H9 (cell line): ENCODE results near the gene IMPDH1. TPM values are rescaled to one million over a fixed set of nuclear protein-coding genes. Genes with fewer than 3 reads are reported as not detected.

Experiments used
- DNase-seq: peaks from one replicate; pipeline ENCODE4 v3.0.0-alpha.2; 2017
- H2AFZ ChIP-seq: one replicate; pipeline ENCODE4 v1.6.1; 2013; ENCODE audit warnings: mild to moderate bottlenecking, low read length, control low read depth, moderate library complexity
- H2AK5ac ChIP-seq: 2 replicates; pipeline ENCODE4 v1.6.1; 2013; ENCODE audit warnings: low read length, control low read depth, mixed read lengths; ENCODE audit not compliant: insufficient read length
- H2BK120ac ChIP-seq: one replicate; pipeline ENCODE4 v1.6.1; 2013; ENCODE audit warnings: low read depth, mild to moderate bottlenecking, low read length, control low read depth, inconsistent platforms; ENCODE audit not compliant: poor library complexity, severe bottlenecking
- H2BK12ac ChIP-seq: 2 replicates; pipeline ENCODE4 v1.6.1; 2013; ENCODE audit warnings: low read length, control low read depth, mixed read lengths, low read depth; ENCODE audit not compliant: insufficient read length
- H2BK15ac ChIP-seq: 2 replicates; pipeline ENCODE4 v1.6.1; 2013; ENCODE audit warnings: low read depth, low read length, control low read depth
- H2BK20ac ChIP-seq: one replicate; pipeline ENCODE4 v1.6.1; 2013; ENCODE audit warnings: low read depth, mild to moderate bottlenecking, low read length, control low read depth, inconsistent platforms; ENCODE audit not compliant: poor library complexity, severe bottlenecking
- H2BK5ac ChIP-seq: 2 replicates; pipeline ENCODE4 v1.6.1; 2013; ENCODE audit warnings: low read length, control low read depth, mixed read lengths; ENCODE audit not compliant: insufficient read length
- H3K14ac ChIP-seq: 2 replicates; pipeline ENCODE4 v1.6.1; 2013; ENCODE audit warnings: low read length, control low read depth; ENCODE audit not compliant: insufficient read depth
- H3K18ac ChIP-seq: 2 replicates; pipeline ENCODE4 v1.6.1; 2013; ENCODE audit warnings: low read depth, mild to moderate bottlenecking, mixed read lengths, low read length, control low read depth; ENCODE audit not compliant: insufficient read length
- H3K23ac ChIP-seq: 2 replicates; pipeline ENCODE4 v1.6.1; 2013; ENCODE audit warnings: low read length, control low read depth, mixed read lengths, low read depth; ENCODE audit not compliant: insufficient read length
- H3K23me2 ChIP-seq: 2 replicates; pipeline ENCODE4 v1.6.1; 2013; ENCODE audit warnings: low read depth, mild to moderate bottlenecking, mixed read lengths, low read length, control low read depth; ENCODE audit not compliant: insufficient read length, poor library complexity, severe bottlenecking
- H3K27ac ChIP-seq: 2 replicates; pipeline ENCODE4 v1.5.1; 2013; ENCODE audit warnings: low read length, control low read depth, mixed read lengths, low read depth; ENCODE audit not compliant: insufficient read length
- H3K27me3 ChIP-seq: 2 replicates; pipeline ENCODE4 v1.6.1; 2013; ENCODE audit warnings: low read length, control low read depth, inconsistent platforms; ENCODE audit not compliant: insufficient read depth
- H3K4ac ChIP-seq: 2 replicates; pipeline ENCODE4 v1.6.1; 2013; ENCODE audit warnings: low read depth, mild to moderate bottlenecking, control low read depth, inconsistent platforms, low read length, moderate library complexity
- H3K4me1 ChIP-seq: 2 replicates; pipeline ENCODE4 v1.6.1; 2013; ENCODE audit warnings: low read length, control low read depth, inconsistent platforms; ENCODE audit not compliant: insufficient read depth
- H3K4me2 ChIP-seq: 2 replicates; pipeline ENCODE4 v1.6.1; 2013; ENCODE audit warnings: low read length, control low read depth, mixed read lengths; ENCODE audit not compliant: insufficient read length, insufficient read depth
- H3K56ac ChIP-seq: 2 replicates; pipeline ENCODE4 v1.6.1; 2013; ENCODE audit warnings: low read depth, mild to moderate bottlenecking, mixed read lengths, low read length, control low read depth; ENCODE audit not compliant: insufficient read length
- H3K79me1 ChIP-seq: 2 replicates; pipeline ENCODE4 v1.6.1; 2013; ENCODE audit warnings: low read depth, mild to moderate bottlenecking, moderate library complexity, low read length, control low read depth, inconsistent platforms; ENCODE audit not compliant: insufficient read depth, poor library complexity, severe bottlenecking
- H3K79me2 ChIP-seq: 2 replicates; pipeline ENCODE4 v1.6.1; 2013; ENCODE audit warnings: low read length, control low read depth, inconsistent platforms; ENCODE audit not compliant: insufficient read depth
- H3K9ac ChIP-seq: 2 replicates; pipeline ENCODE4 v1.6.1; 2013; ENCODE audit warnings: low read length, control low read depth, mixed read lengths; ENCODE audit not compliant: insufficient read length; ENCODE audit errors: extremely low read depth
- H3K9me3 ChIP-seq: one replicate; pipeline ENCODE4 v1.6.1; 2013; ENCODE audit warnings: low read depth, low read length, inconsistent platforms; ENCODE audit not compliant: control insufficient read depth
- H3T11ph ChIP-seq: one replicate; pipeline ENCODE4 v1.6.1; 2013; ENCODE audit warnings: mild to moderate bottlenecking, low read length, control low read depth, inconsistent platforms
- H4K20me1 ChIP-seq: one replicate; pipeline ENCODE4 v1.6.1; 2013; ENCODE audit not compliant: control insufficient read depth, insufficient read length, insufficient read depth
- H4K5ac ChIP-seq: 2 replicates; pipeline ENCODE4 v1.6.1; 2013; ENCODE audit warnings: low read depth, mild to moderate bottlenecking, mixed read lengths, low read length, control low read depth; ENCODE audit not compliant: insufficient read length
- H4K8ac ChIP-seq: replicated peaks from 2 replicates; pipeline ENCODE4 v1.6.1; 2013; ENCODE audit warnings: low read length, control low read depth, mixed read lengths, low read depth; ENCODE audit not compliant: insufficient read length
- H4K91ac ChIP-seq: 2 replicates; pipeline ENCODE4 v1.6.1; 2013; ENCODE audit warnings: low read depth, mild to moderate bottlenecking, moderate library complexity, mixed read lengths, low read length, control low read depth; ENCODE audit not compliant: insufficient read length
- H3K27ac Mint-ChIP-seq, 3 experiments: 2 replicates in 2 of 3; 3 replicates in 1 of 3; pipeline ENCODE4 v1.8.0; 2020 to 2021; ENCODE audit warnings: mixed read lengths in 3 of 3, mild to moderate bottlenecking in 1 of 3, moderate library complexity in 1 of 3
- H3K27me3 Mint-ChIP-seq: 2 replicates; pipeline ENCODE4 v1.8.0; 2021; ENCODE audit warnings: low read depth, mild to moderate bottlenecking, moderate library complexity, mixed read lengths
- H3K36me3 Mint-ChIP-seq, 3 experiments: 2 replicates in 2 of 3; 3 replicates in 1 of 3; pipeline ENCODE4 v1.8.0; 2020 to 2021; ENCODE audit warnings: low read depth in 3 of 3, mixed read lengths in 3 of 3; ENCODE audit not compliant: insufficient read depth in 1 of 3
- H3K4me1 Mint-ChIP-seq, 2 experiments: 2 replicates each; pipeline ENCODE4 v1.8.0; 2020; ENCODE audit warnings: mixed read lengths in 2 of 2
- H3K4me3 Mint-ChIP-seq, 2 experiments: 2 replicates in 1 of 2; 3 replicates in 1 of 2; pipeline ENCODE4 v1.8.0; 2020 to 2021; ENCODE audit warnings: mild to moderate bottlenecking in 2 of 2, mixed read lengths in 2 of 2, moderate library complexity in 1 of 2
- H3K9me3 Mint-ChIP-seq, 2 experiments: 2 replicates in 1 of 2; 3 replicates in 1 of 2; pipeline ENCODE4 v1.8.0; 2020; ENCODE audit warnings: mild to moderate bottlenecking in 2 of 2, mixed read lengths in 2 of 2, moderate library complexity in 1 of 2
- CTCF ChIP-seq: fragments of 200-600 bp; sonication (generic); conservative IDR thresholded peaks from 3 replicates; pipeline ENCODE4 v1.8.0; 2021; ENCODE audit warnings: antibody characterized with exemption, mild to moderate bottlenecking
- WGBS: extraction: QIAGEN DNeasy Blood & Tissue Kit; methylation state at CpG from one replicate; pipeline ENCODE4 v1.1.7; 2013; ENCODE audit warnings: missing lambda C conversion rate, low lambda C conversion rate, mixed read lengths; ENCODE audit not compliant: insufficient read length; ENCODE audit errors: extremely low coverage; 5-methylcytosine and 5-hydroxymethylcytosine counted together
- total RNA-seq: library from RNA; stranded (reverse); gene quantifications from 2 replicates; pipeline ENCODE4 v1.2.1, GENCODE V29; 2021

The IMPDH1 gene
- total RNA-seq, 1 experiment from 2014 or later, result 35.2 TPM

DNA sequence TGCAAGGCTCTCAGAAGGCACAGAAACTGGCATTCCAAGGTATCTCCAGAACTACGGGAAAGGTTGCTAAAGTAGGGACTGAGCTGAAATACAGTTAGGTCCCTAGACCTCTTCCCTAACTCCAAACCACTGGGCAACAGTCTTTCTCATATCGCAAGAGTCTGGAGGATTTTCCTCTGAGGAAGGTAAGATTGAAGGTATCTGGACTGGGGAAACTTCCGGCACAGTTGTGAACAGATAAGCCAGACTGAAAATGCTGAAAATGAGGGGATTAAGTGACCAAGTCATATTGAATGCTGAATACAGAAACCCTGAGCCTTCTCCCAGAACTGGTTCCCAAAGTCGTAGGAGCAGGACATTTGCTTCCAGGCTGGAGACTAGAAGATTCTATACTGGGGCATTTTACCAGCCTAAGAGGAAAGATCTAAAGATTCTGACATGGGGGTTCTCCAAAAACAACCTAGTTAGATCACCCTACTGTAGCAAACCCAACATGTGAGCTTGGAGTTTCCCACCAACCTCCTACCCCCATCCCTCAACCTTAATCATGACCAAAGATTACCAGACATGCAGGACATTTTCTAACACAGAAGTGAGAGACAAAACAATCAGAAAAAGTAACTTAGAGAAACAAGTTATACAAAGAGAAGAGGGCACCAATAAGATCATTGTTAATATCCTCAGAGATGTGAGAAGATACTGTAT, 45.5 kb downstream of the IMPDH1 start:
- Histone ChIP-seq H3K18ac (no peak overlapping the region), H2BK120ac (no peak overlapping the region), H4K20me1 (no peaks in the 10 kb centered on the region), H3K56ac (no peak overlapping the region), H3K14ac (no peak overlapping the region), H2AFZ (no peak overlapping the region), H2AK5ac (no peak overlapping the region), H3K23me2 (peaks cover 8% of the 10 kb centered on the region), H2BK5ac (no peak overlapping the region), H3K27me3 (peaks cover 34% of the 10 kb centered on the region), H3K9me3 (no peaks in the 10 kb centered on the region), H2BK15ac (no peak overlapping the region), H3K27ac (no peak overlapping the region), H4K5ac (no peak overlapping the region), H3K9ac (no peak overlapping the region), H4K91ac (no peak overlapping the region), H3K79me2 (no peaks in the 10 kb centered on the region), H2BK20ac (no peak overlapping the region), H3T11ph (no peak overlapping the region), H3K79me1 (no peaks in the 10 kb centered on the region), H3K4ac (no peak overlapping the region), H3K23ac (no peak overlapping the region), H4K8ac (no peak overlapping the region), H3K4me2 (no peak overlapping the region), H2BK12ac (no peak overlapping the region), H3K4me1 (no peaks in the 10 kb centered on the region)
- Mint-ChIP-seq H3K9me3 (peaks cover 0 to 1% of the 10 kb centered on the region in 2 experiments; a peak in 1 of 5 replicates), H3K36me3 (no peaks in the 10 kb centered on the region; a peak in 2 of 7 replicates), H3K4me3 (no peak overlapping the region), H3K4me1 (peaks cover 12 to 16% of the 10 kb centered on the region in 2 experiments), H3K27me3 (peaks cover 89% of the 10 kb centered on the region), H3K27ac (no peak overlapping the region)
- TF ChIP-seq CTCF, result no peak
- WGBS, result no CpG with 5 or more reads among the region's 4 CpGs
- no peak for DNase-seq
